A673 (cell line): ENCODE measurements around the gene TDG.

Source experiments
- EZH2 ChIP-seq: fragments of 200-600 bp; sonication (generic); IDR thresholded peaks from 2 replicates; pipeline ENCODE4 v1.6.1; 2017; ENCODE audit warnings: borderline replicate concordance, low read depth, mild to moderate bottlenecking, mixed read lengths, antibody characterized with exemption, low read length; ENCODE audit not compliant: poor library complexity, severe bottlenecking
- TF ChIP-seq, protein P1 (sequence below): fragments of 300-800, 200-600 bp; sonication (generic); conservative IDR thresholded peaks from 2 replicates; pipeline ENCODE4 v1.5.1; 2017; ENCODE audit warnings: low read depth, mild to moderate bottlenecking, antibody characterized with exemption, low read length, moderate library complexity, mixed read lengths

DNA sequence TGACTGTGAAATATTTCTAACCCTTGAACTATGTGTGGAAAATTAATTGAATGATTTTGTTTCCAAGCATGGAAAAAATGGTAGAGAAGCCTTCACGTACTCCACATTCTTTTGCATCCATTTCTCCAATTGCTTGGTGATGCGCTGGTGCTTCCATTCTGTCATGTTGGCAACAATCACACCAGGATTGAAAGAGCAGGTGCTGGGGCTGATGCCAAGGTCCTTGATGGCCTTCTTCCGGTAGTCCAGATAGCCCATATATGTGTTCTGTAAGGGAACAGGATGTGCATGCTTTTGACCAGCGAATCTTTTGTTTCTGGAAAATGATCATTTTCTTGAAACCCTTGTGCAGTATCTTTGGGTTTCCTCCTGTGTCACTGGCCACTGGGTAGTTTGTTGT, 28.6 kb downstream of the TDG start:
- TF ChIP-seq, protein P1, sequence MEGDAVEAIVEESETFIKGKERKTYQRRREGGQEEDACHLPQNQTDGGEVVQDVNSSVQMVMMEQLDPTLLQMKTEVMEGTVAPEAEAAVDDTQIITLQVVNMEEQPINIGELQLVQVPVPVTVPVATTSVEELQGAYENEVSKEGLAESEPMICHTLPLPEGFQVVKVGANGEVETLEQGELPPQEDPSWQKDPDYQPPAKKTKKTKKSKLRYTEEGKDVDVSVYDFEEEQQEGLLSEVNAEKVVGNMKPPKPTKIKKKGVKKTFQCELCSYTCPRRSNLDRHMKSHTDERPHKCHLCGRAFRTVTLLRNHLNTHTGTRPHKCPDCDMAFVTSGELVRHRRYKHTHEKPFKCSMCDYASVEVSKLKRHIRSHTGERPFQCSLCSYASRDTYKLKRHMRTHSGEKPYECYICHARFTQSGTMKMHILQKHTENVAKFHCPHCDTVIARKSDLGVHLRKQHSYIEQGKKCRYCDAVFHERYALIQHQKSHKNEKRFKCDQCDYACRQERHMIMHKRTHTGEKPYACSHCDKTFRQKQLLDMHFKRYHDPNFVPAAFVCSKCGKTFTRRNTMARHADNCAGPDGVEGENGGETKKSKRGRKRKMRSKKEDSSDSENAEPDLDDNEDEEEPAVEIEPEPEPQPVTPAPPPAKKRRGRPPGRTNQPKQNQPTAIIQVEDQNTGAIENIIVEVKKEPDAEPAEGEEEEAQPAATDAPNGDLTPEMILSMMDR: no peak
- TF ChIP-seq EZH2: no peak
